COLO668 (cell line): Measurements from ENCODE around the gene ITGB4.

Experiments used
- DNase-seq: peaks from one replicate; lab custom pipeline; 2025; ENCODE audit not compliant: unreplicated experiment; lab: John Stamatoyannopoulos, UW

ITGB4 gene

GRCh38 chr17:75785016-75785890 lies 64.0 kb downstream of the ITGB4 start:
- peak; percentile 87 for DNase-seq

- DNase-seq: no peak
Observed at GRCh38 chr17:75791254-75791653, 70.0 kb downstream of the ITGB4 start.

GRCh38 chr17:75793460-75793859 lies 72.2 kb downstream of the ITGB4 start:
- DNase-seq: no peak

- DNase-seq: no peak
Observed at GRCh38 chr17:75795820-75796607, 74.8 kb downstream of the ITGB4 start.

- no peak for DNase-seq
Observed at GRCh38 chr17:75799402-75799801, 78.1 kb downstream of the ITGB4 start.

- no peak for DNase-seq
Observed at GRCh38 chr17:75803883-75804282, 82.6 kb downstream of the ITGB4 start.

- no peak for DNase-seq
Observed at GRCh38 chr17:75806822-75807500, 85.7 kb downstream of the ITGB4 start.
